GM21737 (cell line): ENCODE data around the gene UBL4B.
"Not testable (repeated sequence)": the region's sequence is repeated elsewhere in the genome, so short reads cannot be mapped to it uniquely, and the experiment has no call there.

Experiments used
- ATAC-seq: cut with Tn5 transposase; IDR thresholded peaks from one replicate; pipeline ENCODE4 v1.9.1; 2021; ENCODE audit warnings: mild to moderate bottlenecking, moderate library complexity; ENCODE audit not compliant: unreplicated experiment

UBL4B gene, protein sequence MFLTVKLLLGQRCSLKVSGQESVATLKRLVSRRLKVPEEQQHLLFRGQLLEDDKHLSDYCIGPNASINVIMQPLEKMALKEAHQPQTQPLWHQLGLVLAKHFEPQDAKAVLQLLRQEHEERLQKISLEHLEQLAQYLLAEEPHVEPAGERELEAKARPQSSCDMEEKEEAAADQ

DNA sequence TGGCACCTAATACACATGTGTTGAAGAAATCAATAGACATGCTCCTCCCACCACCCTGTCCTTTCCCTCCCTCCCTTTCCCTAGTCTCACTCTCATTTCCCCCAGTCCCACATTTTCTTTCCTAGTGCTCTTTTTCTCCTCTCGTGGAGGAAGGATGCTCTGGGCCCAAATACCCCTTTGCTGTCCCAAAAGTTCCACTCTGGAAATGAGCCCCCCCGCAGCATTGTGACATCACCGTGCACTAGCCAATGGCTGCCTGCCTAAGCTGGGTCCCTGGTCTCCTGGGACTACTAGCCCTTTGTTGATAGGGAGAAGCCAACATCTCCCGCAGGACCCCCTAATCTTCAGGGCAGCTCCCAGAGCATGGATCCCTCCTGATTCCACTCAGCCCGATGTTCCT lies at the start of gene UBL4B:
TSS of gene UBL4B (plus strand) at position 301 of the 400 bp plus-strand sequence. CDS start at position 393, 92 bp downstream.
- no peak for ATAC-seq

DNA sequence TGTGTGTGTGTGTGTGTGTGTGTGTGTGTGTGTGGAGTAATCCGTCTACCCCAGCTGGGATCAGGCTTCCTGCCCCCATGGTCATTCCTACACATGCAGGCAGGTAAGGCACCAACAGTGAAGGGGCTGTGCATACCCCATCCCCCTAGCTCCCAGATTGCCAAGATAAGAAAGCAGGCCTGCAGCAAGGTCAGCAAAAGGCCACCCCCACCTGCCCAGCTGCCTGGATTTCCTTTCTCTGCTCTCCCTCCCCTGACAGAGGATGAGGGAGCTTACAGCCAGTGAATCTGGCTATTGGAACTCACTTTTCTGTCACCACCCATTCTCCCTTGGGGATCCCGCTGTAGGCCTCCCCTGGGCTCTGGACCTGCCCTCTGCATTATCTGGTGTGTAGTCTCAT lies 49.6 kb upstream of the UBL4B start:
- ATAC-seq = no peak

DNA sequence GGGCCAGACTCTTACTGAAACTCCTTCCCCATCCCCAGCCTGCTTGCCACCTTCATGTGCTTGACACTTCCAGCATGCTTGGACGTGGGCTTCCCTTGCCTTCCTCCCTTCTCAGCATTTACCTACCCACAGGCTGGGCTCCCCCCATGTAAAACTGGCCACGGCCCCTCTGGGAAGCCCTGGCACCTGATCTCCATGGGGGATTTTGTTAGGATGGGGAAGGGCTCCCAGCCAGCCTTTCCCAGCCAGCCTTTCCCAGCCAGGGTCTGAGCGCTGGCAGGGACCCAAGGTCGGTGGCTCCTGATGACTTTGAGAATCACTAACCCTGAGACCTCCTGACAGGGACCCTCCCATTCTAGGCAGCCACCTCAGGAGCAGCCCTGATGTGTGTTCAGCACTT lies 48.5 kb upstream of the UBL4B start:
- ATAC-seq = no peak

DNA sequence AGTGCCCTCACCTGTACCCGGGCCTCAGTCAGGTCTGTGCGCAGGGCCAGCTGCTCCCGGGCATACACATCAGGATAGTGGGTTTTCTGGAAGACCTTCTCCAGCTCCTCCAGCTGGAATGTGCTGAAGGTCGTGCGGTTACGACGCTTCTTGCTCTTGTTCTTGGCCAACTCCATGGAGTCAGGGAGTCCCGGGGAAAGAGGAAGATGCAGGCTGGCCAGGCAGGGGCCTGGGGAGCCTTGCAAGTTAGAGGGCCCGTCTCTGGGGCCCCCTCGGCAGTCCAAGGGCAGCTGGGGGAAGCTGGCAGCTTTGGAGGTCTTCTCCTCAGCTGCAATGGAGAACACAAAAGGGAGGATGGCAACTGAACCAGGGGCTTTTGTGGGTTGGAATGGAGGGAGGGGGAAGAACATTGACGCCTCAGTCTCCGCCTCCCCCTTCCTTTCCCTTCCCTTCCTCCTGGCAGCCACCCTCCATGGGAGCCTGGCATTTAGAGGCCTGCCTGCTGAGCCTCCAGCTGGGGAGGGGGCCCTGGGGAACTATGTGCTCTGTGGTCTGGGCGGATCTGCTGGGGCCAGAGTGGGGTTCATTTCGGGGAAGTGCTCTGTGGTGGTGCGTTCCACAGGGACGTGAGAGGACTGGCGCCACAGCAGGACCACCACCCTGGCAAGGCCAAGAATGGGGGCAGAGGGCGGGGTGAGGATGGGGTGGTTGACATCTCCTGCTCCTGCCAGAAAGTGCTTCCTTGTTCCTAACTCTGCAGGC lies 47.5 kb upstream of the UBL4B start:
- ATAC-seq = no peak

DNA sequence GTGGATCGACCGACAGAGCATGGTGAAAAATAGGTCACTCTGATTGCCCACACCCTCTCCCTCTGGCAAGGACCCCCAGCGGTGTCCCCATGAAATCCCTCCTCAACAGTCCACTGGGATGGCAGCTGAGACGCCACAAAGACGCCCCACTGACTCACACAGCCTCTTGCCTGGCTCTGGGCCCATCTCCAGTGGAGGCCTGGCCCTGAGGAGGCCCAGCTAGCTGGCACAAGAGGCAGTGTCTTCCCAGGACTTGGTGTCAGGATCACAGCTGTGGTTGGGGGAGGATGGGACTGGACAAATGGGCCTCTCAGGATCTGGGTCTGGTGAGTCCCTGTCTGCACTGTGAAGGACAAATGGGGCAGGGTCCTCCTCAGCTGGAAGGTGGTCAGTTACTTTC lies 46.4 kb upstream of the UBL4B start:
- no peak for ATAC-seq

DNA sequence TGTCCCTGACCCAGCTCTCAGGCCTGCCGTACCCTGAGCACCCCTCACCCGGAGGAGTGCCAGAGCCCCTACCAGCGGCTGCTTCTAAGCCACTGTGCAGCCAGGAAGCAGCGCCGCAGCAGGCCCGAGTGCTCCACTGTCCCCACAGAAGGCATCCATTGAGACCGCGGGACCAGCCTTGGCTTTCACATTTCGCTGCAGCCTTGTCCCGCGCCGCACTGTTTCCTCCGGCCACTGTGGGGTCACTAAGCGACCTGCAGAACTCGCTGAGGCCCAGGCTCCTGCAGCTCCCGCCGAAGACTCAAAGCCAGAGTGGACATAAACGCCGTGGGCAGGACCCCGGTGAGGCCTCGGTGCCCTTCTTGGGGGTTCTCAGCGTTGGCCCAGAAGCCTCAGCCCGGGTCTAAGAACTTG lies 44.8 kb upstream of the UBL4B start:
- no peak for ATAC-seq

DNA sequence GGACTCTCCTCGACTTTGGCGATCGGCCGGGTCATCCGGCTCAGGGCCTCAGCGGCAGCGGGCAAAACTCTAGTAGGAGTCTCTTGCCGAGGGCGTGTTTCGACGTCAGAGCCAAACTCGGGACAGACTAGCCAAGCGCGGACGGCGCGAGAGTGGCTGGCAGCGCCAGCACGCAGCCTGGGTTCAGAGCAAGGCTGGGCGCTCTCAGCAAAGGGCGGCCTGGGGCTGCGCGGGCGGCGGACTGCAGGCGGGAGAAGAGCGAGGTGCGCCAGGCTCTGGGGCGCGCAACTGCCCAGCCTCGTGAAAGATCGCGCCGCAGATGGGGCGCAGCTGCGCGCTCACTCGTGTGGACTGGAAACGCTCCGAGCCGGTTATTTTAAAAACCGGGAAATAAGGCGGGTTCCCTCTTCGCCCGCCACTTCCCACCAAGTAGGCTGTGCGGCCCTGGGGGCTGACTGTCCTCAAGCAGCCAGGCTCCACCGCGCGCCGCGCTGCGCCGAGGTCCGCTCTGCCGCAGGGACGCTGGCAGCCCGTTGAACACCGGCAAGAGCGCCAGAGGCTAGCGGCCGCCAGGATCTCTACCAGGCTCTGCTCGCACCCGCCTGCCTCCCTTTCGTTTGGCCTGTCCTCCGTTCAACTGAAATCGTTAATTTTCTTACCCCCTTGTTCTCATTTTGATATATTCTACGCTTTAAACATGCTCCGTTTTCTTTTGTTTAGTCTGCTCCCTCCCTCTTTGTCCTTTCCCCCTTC lies 44.2 kb upstream of the UBL4B start:
- no peak for ATAC-seq

DNA sequence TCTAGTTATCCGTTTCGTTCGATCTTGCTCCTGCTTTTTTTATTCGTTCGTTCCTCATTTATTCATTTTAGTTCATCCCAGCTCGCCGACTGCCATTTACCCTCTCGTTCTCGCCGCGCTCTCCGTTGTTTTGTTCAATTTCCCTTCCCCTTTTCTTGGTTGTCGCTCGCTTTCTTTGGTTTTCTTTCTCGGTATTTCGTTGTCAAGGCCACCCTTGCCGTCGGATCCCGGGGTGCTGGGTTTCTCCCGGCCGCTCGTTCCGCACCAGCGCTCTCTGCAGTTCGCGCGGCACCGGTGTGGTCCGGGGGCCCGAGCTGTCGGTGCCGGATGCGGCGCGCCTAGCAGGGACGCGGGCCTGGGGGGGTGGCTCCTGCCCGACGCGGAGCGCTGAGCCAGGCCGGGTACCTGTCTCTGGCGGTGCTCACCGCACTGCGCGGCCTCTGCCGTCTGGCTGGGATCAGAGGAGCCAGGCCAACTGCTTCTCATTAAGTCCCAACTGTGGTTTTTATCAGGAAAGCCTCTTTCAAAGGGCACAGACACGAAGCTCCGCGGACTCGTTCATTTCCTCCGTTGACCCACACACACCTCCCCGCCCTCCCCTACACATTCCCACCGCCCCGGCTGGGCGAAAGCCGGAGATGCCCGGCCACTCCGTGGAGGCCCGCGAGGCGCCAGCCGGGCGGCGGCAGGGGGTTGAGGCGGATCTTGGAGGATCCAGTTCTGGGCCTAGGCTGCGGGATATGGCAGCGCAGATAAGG lies 43.4 kb upstream of the UBL4B start:
- no peak for ATAC-seq

DNA sequence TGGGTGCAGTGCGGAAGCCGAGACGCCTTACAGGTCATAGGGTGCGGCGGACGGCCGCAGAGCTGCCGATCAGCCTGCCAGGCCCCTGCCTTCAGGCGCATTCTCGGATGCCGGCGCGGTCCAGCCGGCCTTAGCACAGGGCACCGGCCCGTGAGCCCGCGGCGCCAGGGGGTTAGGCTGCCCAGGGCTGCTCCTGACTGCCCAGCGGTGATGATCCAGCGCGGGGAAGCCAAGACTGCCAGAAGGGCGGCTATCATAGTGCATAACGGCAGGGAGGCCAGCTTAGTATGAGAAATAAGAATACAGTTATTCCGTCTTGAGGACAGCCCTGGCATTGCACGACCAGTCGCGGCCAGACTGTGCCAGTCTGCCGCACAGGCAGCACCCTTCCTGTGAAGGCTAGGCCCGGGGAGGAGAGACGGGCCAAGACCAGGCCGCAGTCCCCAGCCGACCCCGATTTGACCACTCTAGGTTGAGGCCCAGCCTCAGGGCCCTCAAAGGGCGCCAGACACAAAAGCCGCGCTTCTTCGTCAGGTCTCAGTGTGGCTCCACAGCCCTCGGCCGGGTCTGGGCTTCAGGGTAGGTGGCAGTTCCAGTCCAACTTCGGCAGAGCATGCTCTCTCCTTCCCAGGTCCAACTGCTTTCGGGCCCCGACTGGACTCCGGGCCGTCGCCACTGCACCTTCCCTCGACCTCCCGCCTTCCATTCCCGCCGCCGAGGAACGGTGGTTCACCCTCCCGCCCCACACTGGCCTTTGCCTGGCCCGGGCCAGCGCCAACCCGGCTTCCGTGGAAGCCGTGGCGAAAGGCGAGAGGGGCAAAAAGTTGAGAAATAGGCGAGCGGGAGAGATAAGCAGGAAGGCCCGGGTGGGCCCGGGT lies 42.6 kb upstream of the UBL4B start:
- no peak for ATAC-seq

DNA sequence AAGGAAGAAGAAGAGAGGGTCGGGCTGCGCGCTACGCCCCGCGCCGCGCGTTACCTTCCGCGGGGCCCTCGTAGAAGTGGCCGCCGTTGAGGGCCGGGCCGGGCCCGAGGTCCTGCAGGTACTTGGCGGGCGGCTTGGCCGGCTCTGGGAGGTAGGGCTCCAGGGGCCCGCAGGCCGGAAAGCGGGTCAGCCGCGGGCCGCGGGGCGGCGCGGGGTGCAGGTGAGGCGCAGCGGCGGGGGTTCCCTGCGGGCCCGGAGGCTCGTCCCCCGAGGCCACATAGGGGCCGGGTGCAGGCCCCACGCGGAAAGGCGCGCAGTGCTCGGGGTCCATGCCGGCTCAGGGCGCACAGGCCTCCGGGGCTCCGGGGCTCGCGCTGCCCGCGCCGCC lies 42.0 kb upstream of the UBL4B start:
- no peak for ATAC-seq

DNA sequence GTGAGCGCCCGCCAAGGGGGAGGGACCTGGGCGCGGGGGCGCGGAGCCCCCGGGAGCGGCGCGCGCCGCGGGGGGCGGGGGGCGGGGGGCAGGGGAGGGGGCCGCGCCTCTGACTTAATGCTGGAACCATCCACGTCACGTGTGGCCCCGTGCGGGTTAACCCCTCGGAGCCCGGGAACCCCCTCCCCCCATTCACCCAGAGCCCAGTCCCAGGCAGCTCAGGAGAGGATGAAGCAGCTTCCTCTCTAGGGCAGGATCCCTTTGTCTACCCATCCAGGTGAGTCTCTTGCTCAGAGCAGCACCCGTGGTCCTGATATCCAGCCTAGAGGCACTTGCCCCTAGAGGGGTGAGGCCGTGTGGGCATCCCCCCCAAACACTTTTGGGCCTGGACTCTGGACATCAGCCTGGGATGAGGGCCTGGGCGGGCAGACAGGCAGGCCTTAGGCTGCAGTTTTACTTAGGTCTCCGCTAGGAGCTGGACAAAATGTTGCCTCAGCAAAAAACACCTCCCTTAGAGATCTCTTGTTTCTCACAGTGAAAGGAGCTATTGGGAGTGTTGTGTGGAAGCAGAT lies 41.5 kb upstream of the UBL4B start, which contains the start of gene ALX3:
TSS of gene ALX3 (minus strand) at position 2 of the 572 bp plus-strand sequence. CDS start 60 bp downstream, outside the sequence.
- no peak for ATAC-seq

DNA sequence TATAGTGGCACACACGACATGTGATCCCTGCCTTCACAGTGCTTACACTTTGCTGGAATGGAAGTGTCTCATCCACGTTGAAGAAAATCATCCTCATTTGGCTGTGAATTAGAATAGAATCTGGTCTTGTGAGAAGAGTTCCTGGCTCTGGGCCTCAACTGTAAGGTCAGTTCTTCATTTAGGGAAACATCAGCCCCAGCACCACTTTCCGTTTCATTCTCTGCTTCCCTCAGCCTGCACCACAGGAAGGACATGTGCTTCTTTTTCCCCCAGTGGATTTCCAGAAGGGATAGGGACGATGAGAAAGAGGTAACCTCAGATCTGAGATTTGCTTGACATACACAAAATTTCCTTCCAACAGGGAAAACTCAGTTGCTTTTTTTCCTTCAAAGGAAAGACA lies 38.1 kb upstream of the UBL4B start:
- no peak for ATAC-seq

DNA sequence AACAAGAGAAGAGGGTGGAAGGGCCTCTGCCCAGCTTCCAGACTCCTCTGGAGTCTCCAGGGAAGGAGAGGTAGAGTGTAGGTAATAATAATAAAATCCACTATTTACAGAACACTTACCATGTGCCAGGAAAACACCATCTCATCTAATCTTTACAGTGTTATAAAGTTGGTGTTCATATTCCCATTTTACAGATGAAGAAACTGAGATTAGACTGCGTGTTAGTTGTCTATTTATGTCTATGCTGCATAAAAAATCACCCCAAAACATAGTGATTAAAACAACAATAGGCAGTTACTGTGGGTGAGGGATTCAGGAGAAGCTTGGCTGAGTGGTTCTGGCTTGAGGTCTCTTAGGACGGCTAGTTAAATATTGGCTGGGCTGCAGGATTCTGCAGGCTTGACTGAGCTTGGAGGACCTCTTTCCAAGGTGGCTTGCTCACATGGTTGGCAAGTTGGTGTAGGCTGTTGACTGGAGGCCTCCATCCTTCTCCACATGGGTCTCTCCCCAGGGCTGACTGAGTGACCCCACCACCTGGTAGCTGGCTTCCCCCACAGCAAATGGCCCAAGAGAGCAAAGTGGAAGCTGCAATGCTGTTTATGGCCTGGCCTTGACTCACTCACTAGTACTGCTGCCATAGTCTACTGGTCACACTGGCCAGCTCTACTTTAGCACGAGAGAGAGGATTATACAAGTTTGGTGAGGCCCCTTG lies 35.3 kb upstream of the UBL4B start:
- no peak for ATAC-seq

DNA sequence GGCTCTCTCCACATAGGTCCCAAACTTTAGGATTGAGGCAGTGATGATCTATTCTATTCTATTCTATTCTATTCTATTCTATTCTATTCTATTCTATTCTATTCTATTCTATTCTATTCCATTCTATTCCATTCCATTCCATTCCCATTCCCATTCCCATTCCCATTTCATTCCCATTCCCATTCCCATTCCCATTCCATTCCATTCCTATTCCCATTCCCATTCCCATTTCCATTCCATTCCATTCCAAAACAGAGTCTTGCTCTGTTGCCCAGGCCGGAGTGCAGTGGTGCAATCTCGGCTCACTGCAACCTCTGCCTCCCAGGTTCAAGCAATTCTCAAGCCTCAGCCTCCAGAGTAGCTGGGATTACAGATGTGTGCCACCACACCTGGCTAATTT lies 32.2 kb upstream of the UBL4B start:
- not testable (repeated sequence) for ATAC-seq

DNA sequence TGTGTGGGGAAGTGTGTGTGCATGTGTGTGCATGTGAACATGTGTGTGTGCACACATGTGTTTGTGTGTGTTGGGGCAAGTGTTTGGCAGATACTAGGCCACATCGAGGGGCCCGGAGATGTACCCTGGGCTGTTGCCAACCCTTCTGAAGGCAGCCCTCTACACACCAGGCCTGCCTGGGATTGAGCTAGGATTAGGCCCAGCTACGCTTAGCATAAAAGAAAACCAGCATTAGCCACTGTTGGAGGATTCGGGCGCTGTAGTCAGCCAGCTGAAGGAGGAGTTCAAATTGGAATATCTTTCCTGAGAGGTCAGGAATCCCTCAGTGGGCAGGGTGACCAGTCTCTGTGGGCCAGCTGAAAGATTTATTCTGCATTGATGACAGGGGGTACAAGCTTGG lies 31.2 kb upstream of the UBL4B start:
- ATAC-seq = no peak

DNA sequence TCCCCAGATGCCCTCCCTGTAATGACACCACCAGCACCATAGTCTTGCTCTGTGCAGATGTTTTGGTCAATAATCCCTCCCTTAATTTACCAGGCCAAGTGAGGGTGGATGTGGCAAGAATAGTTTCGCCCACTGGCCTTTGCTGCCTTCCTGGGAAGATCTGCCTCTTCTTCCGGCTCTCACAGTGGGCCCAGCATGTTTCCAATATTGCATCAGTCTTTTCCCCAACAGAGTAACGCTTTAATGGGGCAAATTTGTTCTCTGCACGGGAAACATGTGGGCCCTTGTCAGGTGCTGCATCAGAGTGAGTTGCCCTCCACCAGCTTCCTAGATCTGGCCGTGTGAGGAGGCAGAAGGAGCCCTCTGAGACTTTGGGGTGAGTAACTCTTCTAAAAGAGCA lies 29.8 kb upstream of the UBL4B start:
- ATAC-seq = no peak

DNA sequence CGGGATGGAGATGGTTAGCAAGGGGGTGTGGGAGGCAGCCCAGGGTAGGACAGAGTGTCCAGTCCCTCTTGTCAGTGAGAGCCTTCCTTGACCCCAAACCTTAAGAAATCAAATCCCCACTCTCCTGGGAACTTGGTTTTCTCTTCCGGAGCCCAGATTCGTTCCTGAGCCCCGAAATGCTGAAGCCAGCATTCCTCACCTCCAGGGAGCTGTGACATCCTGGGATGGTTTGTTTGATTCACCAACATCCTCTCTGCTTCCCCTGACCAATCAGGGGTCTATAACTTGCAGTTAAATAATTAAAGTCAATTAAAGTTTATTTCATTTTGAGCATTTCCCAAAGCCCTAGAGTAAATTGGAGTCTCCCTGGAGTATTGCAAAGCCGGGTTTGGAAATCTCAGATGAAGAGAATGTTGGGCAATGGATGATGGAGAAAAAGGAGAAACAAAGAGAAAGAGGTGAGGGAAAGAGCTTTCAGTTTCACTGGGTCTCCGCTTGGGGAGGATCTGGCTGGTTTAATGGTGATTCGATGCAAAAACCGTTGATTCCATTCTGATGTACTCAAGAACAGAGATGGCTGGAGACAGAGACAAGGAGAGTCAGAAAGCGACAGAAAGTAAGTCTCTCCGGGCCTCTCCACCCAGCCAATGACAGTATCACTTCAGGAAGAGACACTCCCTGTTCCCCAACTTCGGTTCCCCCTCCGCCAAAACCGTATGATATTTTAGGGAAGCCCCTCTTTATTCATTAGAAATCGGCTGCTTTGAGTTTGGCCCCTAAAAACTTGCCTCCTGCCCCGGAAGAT lies 29.0 kb upstream of the UBL4B start:
- no peak for ATAC-seq

DNA sequence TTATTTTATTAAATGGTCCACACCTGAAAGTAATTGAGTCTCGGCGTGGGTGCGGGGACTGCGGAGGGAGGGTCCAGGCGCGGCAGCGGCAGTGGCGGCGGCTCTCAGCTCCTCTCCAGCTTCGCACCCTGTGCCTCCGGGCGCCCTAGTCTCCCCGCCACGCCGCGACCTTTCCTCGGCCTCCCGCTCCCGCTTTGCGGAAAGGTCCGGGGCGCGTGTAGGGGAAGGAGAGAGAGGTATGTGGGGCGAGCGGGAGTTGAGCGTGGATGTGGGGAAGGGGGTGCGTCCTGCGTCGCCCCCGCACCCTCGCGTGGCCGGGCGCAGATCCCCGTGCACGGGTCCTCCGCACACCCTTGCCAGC lies 28.4 kb upstream of the UBL4B start:
- no peak for ATAC-seq
